LNCaP clone FGC (cell line): ENCODE data around the gene TBC1D2.

Experiments used
- DNase-seq: peaks from one replicate; pipeline ENCODE4 v3.0.0-alpha.2; 2011; ENCODE audit warnings: low read depth
- H3K4me3 ChIP-seq: 2 replicates; pipeline ENCODE4 v1.5.1; 2011; ENCODE audit warnings: mild to moderate bottlenecking, low read depth, low read length, control low read depth
- CTCF ChIP-seq: IDR thresholded peaks from 2 replicates; pipeline ENCODE4 v1.5.1; 2012; ENCODE audit warnings: mild to moderate bottlenecking; ENCODE audit not compliant: control insufficient read depth, insufficient read depth; ENCODE audit errors: extremely low read depth

TBC1D2 gene

GRCh38 chr9:98242426-98242825, 13.0 kb downstream of the TBC1D2 start:
- DNase-seq: no peak
- no peak for TF ChIP-seq CTCF
- no peak overlapping the region for H3K4me3 ChIP-seq

GRCh38 chr9:98241357-98242300, 13.8 kb downstream of the TBC1D2 start:
- no peak for TF ChIP-seq CTCF
- no peak for DNase-seq
- H3K4me3 ChIP-seq: no peak overlapping the region

DNA sequence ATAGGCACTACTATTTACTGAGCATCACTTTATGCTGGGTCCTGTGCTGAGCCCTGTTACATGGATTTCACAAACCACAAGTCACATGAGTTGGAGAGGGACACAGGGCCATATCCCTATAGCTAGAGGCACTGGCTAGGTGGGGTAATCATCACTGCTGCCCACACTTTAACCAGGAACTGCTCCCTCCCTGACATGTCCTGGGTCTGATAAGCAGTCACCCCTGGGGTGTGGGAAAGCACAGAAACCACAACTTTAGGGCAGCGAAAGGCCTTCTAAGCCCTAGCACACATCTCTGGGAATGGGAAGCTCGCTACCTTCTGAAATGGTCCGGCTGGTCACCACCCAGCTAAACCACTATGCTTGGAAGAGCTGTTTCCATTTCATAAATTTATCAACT, 15.0 kb downstream of the TBC1D2 start:
- no peak for DNase-seq
- H3K4me3 ChIP-seq: no peak overlapping the region
- no peak for TF ChIP-seq CTCF

- DNase-seq: no peak
- no peak for TF ChIP-seq CTCF
- no peak overlapping the region for H3K4me3 ChIP-seq
Observed at GRCh38 chr9:98236901-98237487, 18.5 kb downstream of the TBC1D2 start.

DNA sequence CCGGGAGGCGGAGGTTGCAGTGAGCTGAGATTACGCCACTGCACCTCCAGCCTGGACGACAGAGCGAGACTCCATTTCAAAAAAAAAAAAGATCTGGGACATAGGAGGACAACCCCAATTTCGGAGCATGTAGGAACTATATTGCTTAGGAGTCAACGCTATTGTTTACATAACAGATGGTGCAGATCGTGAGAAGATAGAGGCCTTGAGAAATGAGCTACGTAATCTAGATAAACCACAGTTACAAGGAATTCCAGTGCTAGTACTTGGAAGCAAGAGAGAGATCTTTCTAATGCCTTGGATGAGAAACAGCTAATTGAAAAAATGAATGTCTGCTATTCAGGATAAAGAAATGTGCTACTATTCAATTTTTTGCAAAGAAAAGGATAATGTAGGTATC, 20.3 kb downstream of the TBC1D2 start:
- TF ChIP-seq CTCF: no peak
- DNase-seq: no peak
- no peak overlapping the region for H3K4me3 ChIP-seq

DNA sequence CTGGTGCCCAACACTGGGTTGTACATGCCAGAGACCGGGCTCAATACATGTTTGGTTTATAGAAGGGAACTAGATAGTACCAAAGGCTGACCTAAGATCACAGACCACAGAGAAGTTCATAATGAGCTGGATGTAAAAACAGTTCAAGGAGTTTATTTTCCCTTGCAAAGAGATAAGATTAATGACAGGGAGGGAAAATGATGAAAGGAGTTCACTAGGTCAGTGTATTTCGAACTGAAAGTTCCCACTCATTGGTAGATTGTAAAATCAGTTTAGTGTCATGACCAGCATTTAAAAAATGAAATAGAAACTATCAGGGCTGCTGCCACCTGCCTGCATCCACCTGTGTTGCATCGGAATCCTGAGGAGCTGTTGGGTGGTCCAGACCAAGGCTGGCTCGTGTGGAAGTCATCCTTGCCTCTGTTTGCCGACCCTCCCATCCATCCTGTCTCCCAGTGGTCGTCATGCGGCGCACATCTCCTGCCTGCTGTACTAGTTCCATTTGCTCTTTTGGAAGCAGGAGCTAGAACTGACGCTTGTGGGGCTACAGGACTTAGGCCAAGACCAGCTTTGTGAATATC, 21.1 kb downstream of the TBC1D2 start:
- TF ChIP-seq CTCF: no peak; the same call in 1 of the 2 replicates
- DNase-seq: no peak
- no peak overlapping the region for H3K4me3 ChIP-seq
